Fibroblast of villous mesenchyme (primary cell): Measurements from ENCODE around the gene CXCL14. TPM values are rescaled to one million over a fixed set of nuclear protein-coding genes. Genes with fewer than 3 reads are reported as not detected.

Source experiments
- DNase-seq: peaks from one replicate; pipeline ENCODE4 v3.0.0-alpha.2; 2010; ENCODE audit warnings: low read depth
- H3K4me3 ChIP-seq: 2 replicates; pipeline ENCODE4 v1.5.1; 2011; ENCODE audit warnings: low read depth, mild to moderate bottlenecking, low read length
- total RNA-seq: library from RNA; depleted of rRNA; stranded (reverse); fragments of >200 nt; gene quantifications from 2 replicates; pipeline ENCODE4 v1.2.3, GENCODE V29; 2012
- TF ChIP-seq, protein P1 (sequence below): IDR thresholded peaks from 2 replicates; pipeline ENCODE4 v1.5.1; 2012; ENCODE audit warnings: low read depth, mild to moderate bottlenecking, low read length; ENCODE audit not compliant: insufficient read depth

CXCL14 gene
- total RNA-seq, 1 donor, result not detected

DNA sequence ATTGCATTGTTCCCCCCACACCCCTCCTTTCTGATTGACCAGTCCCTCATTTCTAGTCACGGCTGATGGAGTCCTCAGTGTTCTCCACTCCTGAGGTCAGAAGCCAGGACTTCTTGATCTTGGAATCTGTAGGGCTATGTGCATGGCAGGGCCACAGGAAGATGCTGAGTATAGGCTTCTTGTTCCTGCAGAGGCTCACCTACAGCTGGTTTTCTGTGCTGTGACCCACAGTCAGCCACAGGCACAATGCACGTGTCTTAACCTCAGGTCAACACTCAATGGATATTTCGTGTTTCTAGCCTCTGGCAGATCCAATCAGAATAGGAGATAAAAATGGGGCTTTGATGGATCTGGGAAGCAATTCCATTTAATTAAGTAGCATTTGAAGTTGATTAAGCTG is 14.3 kb upstream of the CXCL14 start:
- H3K4me3 ChIP-seq, result no peak overlapping the region
- DNase-seq, result no peak
- TF ChIP-seq, protein P1, sequence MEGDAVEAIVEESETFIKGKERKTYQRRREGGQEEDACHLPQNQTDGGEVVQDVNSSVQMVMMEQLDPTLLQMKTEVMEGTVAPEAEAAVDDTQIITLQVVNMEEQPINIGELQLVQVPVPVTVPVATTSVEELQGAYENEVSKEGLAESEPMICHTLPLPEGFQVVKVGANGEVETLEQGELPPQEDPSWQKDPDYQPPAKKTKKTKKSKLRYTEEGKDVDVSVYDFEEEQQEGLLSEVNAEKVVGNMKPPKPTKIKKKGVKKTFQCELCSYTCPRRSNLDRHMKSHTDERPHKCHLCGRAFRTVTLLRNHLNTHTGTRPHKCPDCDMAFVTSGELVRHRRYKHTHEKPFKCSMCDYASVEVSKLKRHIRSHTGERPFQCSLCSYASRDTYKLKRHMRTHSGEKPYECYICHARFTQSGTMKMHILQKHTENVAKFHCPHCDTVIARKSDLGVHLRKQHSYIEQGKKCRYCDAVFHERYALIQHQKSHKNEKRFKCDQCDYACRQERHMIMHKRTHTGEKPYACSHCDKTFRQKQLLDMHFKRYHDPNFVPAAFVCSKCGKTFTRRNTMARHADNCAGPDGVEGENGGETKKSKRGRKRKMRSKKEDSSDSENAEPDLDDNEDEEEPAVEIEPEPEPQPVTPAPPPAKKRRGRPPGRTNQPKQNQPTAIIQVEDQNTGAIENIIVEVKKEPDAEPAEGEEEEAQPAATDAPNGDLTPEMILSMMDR, result no peak

DNA sequence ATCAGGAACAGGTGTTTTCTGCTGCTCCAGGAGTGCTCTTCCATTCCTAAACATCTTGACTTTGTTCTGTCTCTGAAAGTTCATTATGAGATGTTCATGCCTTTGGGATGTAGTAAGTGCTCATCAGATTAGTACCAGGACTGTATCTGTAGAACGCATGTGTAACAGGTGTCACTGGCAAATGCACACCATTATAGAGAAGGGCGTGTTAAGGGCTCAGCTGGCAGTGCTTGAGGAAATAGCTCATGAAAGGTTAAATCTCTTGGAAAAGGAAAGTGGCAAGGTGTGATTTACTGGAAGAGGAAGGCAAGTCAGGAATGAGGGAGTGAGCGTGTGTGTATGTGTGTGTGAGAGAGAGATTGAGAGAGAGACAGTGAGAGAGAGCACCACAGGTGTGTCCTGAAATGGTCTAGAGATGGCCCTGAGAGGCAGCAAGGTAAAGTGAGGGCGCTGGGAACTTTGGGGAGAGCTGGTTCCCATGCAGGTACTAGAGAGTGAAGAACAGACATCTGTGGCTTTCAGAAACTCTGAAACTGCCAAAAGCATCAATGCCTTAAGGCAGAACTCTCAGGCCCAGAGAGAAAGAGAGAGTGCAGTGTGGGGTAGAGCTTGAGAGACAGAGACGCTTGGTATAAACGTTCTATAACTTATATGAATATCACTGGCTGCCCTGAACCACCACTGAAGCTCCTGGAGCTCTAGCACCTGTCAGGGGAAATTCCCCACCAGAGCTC is 13.7 kb upstream of the CXCL14 start:
- H3K4me3 ChIP-seq, result no peak overlapping the region
- TF ChIP-seq, protein P1, result no peak
- no peak for DNase-seq

DNA sequence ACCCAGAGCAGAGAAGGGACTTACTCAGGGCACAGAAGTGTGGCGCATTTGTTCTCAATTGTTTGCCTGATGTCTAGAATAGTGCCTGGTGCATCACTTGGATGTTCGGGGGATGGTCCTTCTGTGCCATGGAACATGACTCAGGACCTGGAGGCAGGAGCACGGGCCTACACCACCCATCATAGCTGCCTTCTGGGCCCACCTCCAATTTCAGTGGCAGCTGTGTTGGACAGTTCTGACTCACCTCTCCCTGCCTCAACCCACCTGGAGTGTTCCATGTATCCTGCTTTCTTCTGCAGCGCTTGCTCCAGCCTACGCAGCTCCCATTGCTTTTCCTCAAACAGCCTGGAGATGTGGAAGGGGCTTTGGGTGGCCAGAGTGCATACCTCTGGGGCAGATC is 12.5 kb upstream of the CXCL14 start:
- DNase-seq, result no peak
- TF ChIP-seq, protein P1, result no peak
- no peak overlapping the region for H3K4me3 ChIP-seq

DNA sequence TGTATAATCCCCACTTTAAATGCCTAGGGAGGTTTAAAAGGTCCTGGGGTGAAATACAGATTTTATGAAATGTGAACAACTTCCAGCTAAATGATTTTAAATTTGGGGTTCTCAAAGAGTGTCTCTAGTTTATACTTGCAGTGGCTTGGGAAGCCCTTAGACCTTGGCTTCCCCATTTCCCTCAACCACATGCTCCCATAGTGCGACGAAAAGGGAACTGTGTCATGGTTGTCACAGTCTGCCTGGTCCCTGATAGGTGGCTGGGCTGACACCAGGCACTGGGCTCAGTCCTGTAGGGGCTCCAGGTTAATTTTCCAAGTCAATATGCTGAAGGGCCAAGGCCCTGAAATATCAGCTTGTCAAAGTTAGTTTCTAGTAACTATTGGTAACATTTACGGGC is 10.4 kb upstream of the CXCL14 start:
- DNase-seq, result no peak
- TF ChIP-seq, protein P1, result no peak
- no peak overlapping the region for H3K4me3 ChIP-seq

DNA sequence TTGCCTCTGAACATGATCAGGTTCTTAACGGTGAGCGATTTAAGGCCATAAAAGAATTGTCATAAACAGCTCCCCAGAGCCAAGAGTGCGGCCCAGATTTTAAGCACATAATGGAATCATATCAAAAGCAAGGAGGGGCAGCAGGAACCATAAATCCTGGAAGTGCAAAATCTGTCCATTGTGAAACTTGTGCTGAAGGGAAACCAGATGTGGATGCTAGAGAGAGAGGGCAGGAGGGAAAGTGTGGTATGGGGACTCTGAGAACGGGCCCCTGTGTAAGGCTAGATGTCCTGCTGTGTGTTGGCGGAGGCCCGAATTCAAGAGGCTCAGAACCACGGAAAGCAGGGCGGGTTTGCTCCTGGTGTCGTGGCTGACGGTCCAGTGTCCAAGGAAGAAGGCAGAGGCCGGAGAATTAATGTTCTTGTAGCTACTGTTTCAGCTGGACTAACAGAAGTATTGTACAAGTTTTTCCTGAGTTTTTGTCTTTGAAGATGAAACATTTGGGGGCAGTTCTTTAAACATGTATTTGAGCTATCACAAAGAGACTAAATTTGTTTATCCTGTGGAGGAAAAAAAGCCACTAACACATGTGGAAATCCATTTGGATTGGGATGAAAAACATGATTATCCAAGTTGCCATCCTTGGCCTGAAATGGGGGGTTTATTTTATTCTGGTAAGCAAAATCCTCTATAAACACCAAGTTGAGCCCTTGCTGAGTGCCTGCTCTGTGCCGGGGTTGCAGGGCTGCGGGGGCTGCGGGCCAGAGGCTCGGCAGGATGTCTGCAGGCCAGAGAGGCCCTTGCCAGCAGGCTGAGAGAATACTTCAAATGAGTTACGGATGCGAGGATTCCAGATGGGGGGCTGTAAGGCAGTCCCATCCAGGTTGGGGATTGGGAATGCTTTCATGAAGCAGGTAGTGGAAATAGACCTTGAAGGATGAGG is 9.2 kb upstream of the CXCL14 start:
- DNase-seq, result no peak
- H3K4me3 ChIP-seq, result no peak overlapping the region
- TF ChIP-seq, protein P1, result no peak

DNA sequence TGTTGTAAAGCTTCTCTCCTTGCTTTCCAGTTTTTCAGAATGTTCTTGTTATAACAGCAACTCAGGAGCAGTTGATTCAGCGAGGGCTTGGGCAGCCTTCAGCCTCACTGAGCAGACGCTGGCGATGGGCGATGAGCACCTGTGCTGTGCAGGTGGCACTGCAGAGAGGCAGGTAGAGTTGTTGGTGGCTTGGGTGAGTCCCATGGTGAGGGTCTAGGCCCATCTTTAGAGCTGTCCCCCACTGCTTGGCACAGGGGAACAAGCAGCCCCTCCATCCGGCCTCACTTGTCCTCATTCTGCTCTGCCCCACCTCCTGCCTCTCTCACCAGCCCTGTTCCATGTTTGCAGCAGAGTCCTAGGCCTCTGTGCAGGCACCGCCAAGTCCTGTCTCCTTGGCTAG is 6.1 kb upstream of the CXCL14 start:
- H3K4me3 ChIP-seq, result no peak overlapping the region
- TF ChIP-seq, protein P1, result no peak
- no peak for DNase-seq
